A549 (cell line): ENCODE data around the gene TRAPPC5. TPM values are rescaled to one million over a fixed set of nuclear protein-coding genes. Genes with fewer than 3 reads are reported as not detected.

Source experiments
- ATAC-seq, 2 experiments: fragments of 200-7000 bp in 1 of 2; fragments of >200 bp in 1 of 2; cut with Nextera tagmentation in 1 of 2; cut with Tn5 transposase in 1 of 2; 3 replicates each; pipeline versions ENCODE4 v1.8.0 to v1.9.1; 2018 to 2020; ENCODE audit warnings: mild to moderate bottlenecking in 1 of 2, moderate library complexity in 1 of 2
- CTCF ChIA-PET: fragments of 300-600 bp; sonication (Branson Sonifier 250); formaldehyde crosslinking; extraction: SDS; loops from one replicate; lab custom pipeline; 2021; ENCODE audit warnings: antibody characterized with exemption, inconsistent platforms; lab: Yijun Ruan, JAX
- POLR2A ChIA-PET: fragments of 350-600 bp; formaldehyde crosslinking; extraction: SDS; loops from one replicate; lab custom pipeline; 2021; ENCODE audit warnings: antibody characterized with exemption, inconsistent platforms; lab: Yijun Ruan, JAX
- DNase-seq, 2 experiments: peaks; one replicate each; pipeline versions ENCODE4 v3.0.0 to v3.0.0-alpha.2; 2011 to 2016; ENCODE audit warnings: low read depth in 1 of 2, low spot score in 1 of 2
- FAIRE-seq: peaks from 2 replicates; lab custom pipeline; 2011; peaks lifted over from hg19 to GRCh38; lab: Jason Lieb, UNC
- H3K27ac ChIP-seq, 2 experiments: fragments of >200 bp; sonication (Bioruptor Twin); formaldehyde crosslinking; 3 replicates each; pipeline ENCODE4 v1.5.1; 2016 to 2017
- H3K4me1 ChIP-seq: fragments of >200 bp; sonication (Bioruptor Twin); formaldehyde crosslinking; 3 replicates; pipeline ENCODE4 v1.6.1; 2016
- H3K4me2 ChIP-seq: fragments of >200 bp; sonication (Bioruptor Twin); formaldehyde crosslinking; 3 replicates; pipeline ENCODE4 v1.6.1; 2016
- H3K4me3 ChIP-seq: fragments of >200 bp; sonication (Bioruptor Twin); formaldehyde crosslinking; 3 replicates; pipeline ENCODE4 v1.5.1; 2016
- H3K9me3 ChIP-seq: fragments of >200 bp; sonication (Bioruptor Twin); formaldehyde crosslinking; 3 replicates; pipeline ENCODE4 v1.6.1; 2016
- ATOH8 ChIP-seq: fragments of 250-450 bp; sonication (Bioruptor Pico); IDR thresholded peaks from 2 replicates; pipeline ENCODE4 v1.5.0; 2020; ENCODE audit warnings: low read depth, mild to moderate bottlenecking, moderate library complexity
- BHLHE40 ChIP-seq: IDR thresholded peaks from 2 replicates; pipeline ENCODE4 v1.6.1; 2012; ENCODE audit warnings: low read depth, low read length, inconsistent platforms
- CBX8 ChIP-seq: fragments of 200-600 bp; sonication (generic); IDR thresholded peaks from 2 replicates; pipeline ENCODE4 v1.6.1; 2016
- CEBPB ChIP-seq, 2 experiments: fragments of >200 bp in 1 of 2; sonication (Bioruptor Twin) in 1 of 2; formaldehyde crosslinking in 1 of 2; IDR thresholded peaks; 2 replicates each; pipeline ENCODE4 v1.6.1; 2012 to 2016
- E2F6 ChIP-seq: IDR thresholded peaks from 2 replicates; pipeline ENCODE4 v1.6.1; 2012; ENCODE audit warnings: low read depth, borderline replicate concordance
- ELK1 ChIP-seq: fragments of 150-350 bp; IDR thresholded peaks from 2 replicates; pipeline ENCODE4 v1.6.1; 2014; ENCODE audit warnings: low read depth, mild to moderate bottlenecking, low read length
- ESRRA ChIP-seq: fragments of 150-350 bp; IDR thresholded peaks from 2 replicates; pipeline ENCODE4 v1.6.1; 2014; ENCODE audit warnings: mild to moderate bottlenecking, low read length, borderline replicate concordance
- FOSB ChIP-seq: fragments of 250-450 bp; sonication (Bioruptor Pico); IDR thresholded peaks from 2 replicates; pipeline ENCODE4 v1.5.0; 2020; ENCODE audit warnings: mild to moderate bottlenecking, moderate library complexity
- HES2 ChIP-seq: fragments of >200 bp; sonication (Bioruptor Twin); formaldehyde crosslinking; IDR thresholded peaks from 2 replicates; pipeline ENCODE4 v1.6.1; 2016
- HEYL ChIP-seq: fragments of 250-450 bp; sonication (Bioruptor Pico); IDR thresholded peaks from 2 replicates; pipeline ENCODE4 v1.8.0; 2021; ENCODE audit warnings: mild to moderate bottlenecking, moderate library complexity
- HMGXB4 ChIP-seq: fragments of 250-450 bp; sonication (Bioruptor Pico); IDR thresholded peaks from 2 replicates; pipeline ENCODE4 v1.5.0; 2021; ENCODE audit warnings: mild to moderate bottlenecking, moderate library complexity, borderline replicate concordance
- HOXB5 ChIP-seq: fragments of 250-450 bp; sonication (Bioruptor Pico); IDR thresholded peaks from 2 replicates; pipeline ENCODE4 v1.5.0; 2020; ENCODE audit warnings: mild to moderate bottlenecking, moderate library complexity
- JUNB ChIP-seq: fragments of >200 bp; sonication (Bioruptor Twin); formaldehyde crosslinking; IDR thresholded peaks from 2 replicates; pipeline ENCODE4 v1.6.1; 2016
- KDM1A ChIP-seq: fragments of 200-600 bp; sonication (generic); IDR thresholded peaks from 2 replicates; pipeline ENCODE4 v1.6.1; 2016; ENCODE audit warnings: low read depth, mild to moderate bottlenecking
- MYC ChIP-seq: IDR thresholded peaks from 2 replicates; pipeline ENCODE4 v1.6.1; 2012; ENCODE audit warnings: mild to moderate bottlenecking, inconsistent platforms, low read length, improper control_type of control experiment, borderline replicate concordance
- NFE2L2 ChIP-seq: fragments of 150-350 bp; conservative IDR thresholded peaks from 2 replicates; pipeline ENCODE4 v1.6.1; 2014; ENCODE audit warnings: low read length
- NR3C1 ChIP-seq: fragments of >200 bp; sonication (Bioruptor Twin); formaldehyde crosslinking; IDR thresholded peaks from 3 replicates; pipeline ENCODE4 v1.6.1; 2017
- PBX3 ChIP-seq: IDR thresholded peaks from 2 replicates; pipeline ENCODE4 v1.6.1; 2012
- PHF8 ChIP-seq: fragments of 200-600 bp; sonication (generic); IDR thresholded peaks from 2 replicates; pipeline ENCODE4 v1.6.1; 2016; ENCODE audit warnings: low read depth, mild to moderate bottlenecking, antibody characterized with exemption, moderate library complexity, borderline replicate concordance
- POLR2AphosphoS2 ChIP-seq: conservative IDR thresholded peaks from 2 replicates; pipeline ENCODE4 v1.6.1; 2012; ENCODE audit warnings: low read length, improper control_type of control experiment, inconsistent platforms
- RCOR1 ChIP-seq: fragments of 150-350 bp; IDR thresholded peaks from 2 replicates; pipeline ENCODE4 v1.6.1; 2014; ENCODE audit warnings: antibody characterized with exemption, low read length, low read depth
- RNF2 ChIP-seq: fragments of 200-600 bp; sonication (generic); IDR thresholded peaks from 2 replicates; pipeline ENCODE4 v1.6.1; 2016; ENCODE audit warnings: low read depth, mild to moderate bottlenecking, antibody characterized with exemption, moderate library complexity, borderline replicate concordance
- SMC3 ChIP-seq: fragments of >200 bp; sonication (Bioruptor Twin); formaldehyde crosslinking; IDR thresholded peaks from 3 replicates; pipeline ENCODE4 v1.6.1; 2018; ENCODE audit warnings: inconsistent platforms
- SREBF2 ChIP-seq: fragments of 450-650 bp; IDR thresholded peaks from 2 replicates; pipeline ENCODE4 v1.6.1; 2014; ENCODE audit warnings: mild to moderate bottlenecking, moderate library complexity
- ZFP36 ChIP-seq: fragments of 450-650 bp; IDR thresholded peaks from 2 replicates; pipeline ENCODE4 v1.6.1; 2014; ENCODE audit warnings: borderline replicate concordance; ENCODE audit not compliant: partially characterized antibody
- ZNF302 ChIP-seq: fragments of 250-450 bp; sonication (Bioruptor Pico); IDR thresholded peaks from 2 replicates; pipeline ENCODE4 v1.9.0; 2021; ENCODE audit warnings: inconsistent platforms, mild to moderate bottlenecking, moderate library complexity
- WGBS: methylation state at CpG from one replicate; pipeline ENCODE4 v1.1.6; 2017; ENCODE audit errors: missing lambda C conversion rate; 5-methylcytosine and 5-hydroxymethylcytosine counted together
- polyA plus RNA-seq, 4 experiments: library from polyadenylated mRNA; depleted of rRNA in 3 of 4; stranded (reverse); fragments of >200 nt; fragmentation: RNase III in 1 of 4; extraction: RNeasy Plus Mini Kit Qiagen cat#74134 plus additional on column Dnase treatment in 1 of 4; gene quantifications; 2 replicates in 3 of 4; 3 replicates in 1 of 4; pipeline ENCODE4 v1.2.3, GENCODE V29; 2011 to 2017

The TRAPPC5 gene
- polyA plus RNA-seq, 2 of the 4 experiments (the other 2 are of a cell fraction), result 31.6 to 59.8 TPM

GRCh38 chr19:7706188-7706954 lies 25.7 kb downstream of the TRAPPC5 start:
- Histone ChIP-seq H3K4me2 (no peak overlapping the region), H3K27ac (no peak overlapping the region), H3K4me1 (no peaks in the 10 kb centered on the region), H3K4me3 (no peak overlapping the region), H3K9me3 (no peaks in the 10 kb centered on the region)
- no peak for ATAC-seq
- no peak for DNase-seq
- 72% methylated on average over 14 of the region's 14 CpGs for WGBS
- TF ChIP-seq PHF8 (no peak), FOSB (CRISPR knock-in tag) (no peak), PBX3 (no peak), KDM1A (no peak), CEBPB (IDR thresholded peaks at IDR 0.05) (no peak), ESRRA (no peak), ZFP36 (no peak), CBX8 (no peak), E2F6 (no peak), ZNF302 (CRISPR knock-in tag) (no peak), SMC3 (no peak)
- FAIRE-seq, result no peak
- ChIA-PET POLR2A (no interaction called here), CTCF (interaction anchor here (1.8 kb wide), 1 partner anchor 9 kb away, joined by 5 read pairs; no protein-coding TSS in a partner anchor)

- Histone ChIP-seq H3K9me3 (no peaks in the 10 kb centered on the region), H3K27ac (no peak overlapping the region), H3K4me1 (no peaks in the 10 kb centered on the region), H3K4me3 (no peak overlapping the region), H3K4me2 (no peak overlapping the region)
- no peak for FAIRE-seq
- ChIA-PET CTCF (interaction anchor here (1.8 kb wide), 1 partner anchor 9 kb away, joined by 5 read pairs; no protein-coding TSS in a partner anchor), POLR2A (no interaction called here)
- TF ChIP-seq CEBPB (IDR thresholded peaks at IDR 0.05) (no peak), NR3C1 (no peak), FOSB (CRISPR knock-in tag) (no peak), HES2 (no peak), NFE2L2 (no peak), BHLHE40 (no peak), HEYL (CRISPR knock-in tag) (no peak), RNF2 (no peak), SREBF2 (no peak), ELK1 (no peak), RCOR1 (no peak), HMGXB4 (no peak), MYC (no peak), HOXB5 (no peak), POLR2AphosphoS2 (no peak), KDM1A (no peak), JUNB (no peak), ZFP36 (no peak), ATOH8 (CRISPR knock-in tag) (no peak), CBX8 (no peak)
- DNase-seq, result no peak
- 49% methylated on average over 5 of the region's 8 CpGs for WGBS
- no peak; a peak in 1 of 6 replicates for ATAC-seq
Observed at GRCh38 chr19:7706955-7707456, 26.4 kb downstream of the TRAPPC5 start.
